Colonic mucosa (tissue), 4 donors: ENCODE results near the gene ADCY2. TPM values are rescaled to one million over a fixed set of nuclear protein-coding genes. Genes with fewer than 3 reads are reported as not detected.

ENCODE experiments used
- DNase-seq: peaks from one replicate; pipeline ENCODE4 v3.0.0-alpha.2; 2020
- H3K27ac ChIP-seq: fragments of 200-600 bp; one replicate; pipeline ENCODE4 v1.8.0; 2021
- H3K27me3 ChIP-seq: fragments of 200-600 bp; one replicate; pipeline ENCODE4 v1.8.0; 2021
- H3K36me3 ChIP-seq: fragments of 200-600 bp; one replicate; pipeline ENCODE4 v1.8.0; 2021
- H3K4me1 ChIP-seq: fragments of 200-600 bp; one replicate; pipeline ENCODE4 v1.8.0; 2021; ENCODE audit warnings: mild to moderate bottlenecking
- H3K4me3 ChIP-seq: fragments of 200-600 bp; one replicate; pipeline ENCODE4 v1.8.0; 2021
- H3K9ac ChIP-seq, 2 donors: one replicate each; pipeline ENCODE4 v1.7.0; 2013; ENCODE audit warnings: control low read depth in 2 of 2, low read depth in 2 of 2, low read length in 2 of 2
- H3K9me3 ChIP-seq: fragments of 200-600 bp; one replicate; pipeline ENCODE4 v1.8.0; 2021
- CTCF ChIP-seq: fragments of 200-600 bp; IDR thresholded peaks from one replicate; pipeline ENCODE4 v1.8.0; 2022; ENCODE audit warnings: antibody characterized with exemption, mild to moderate bottlenecking
- intact Hi-C: fragments of 100-400 bp; cut with DNase I; formaldehyde crosslinking; loops from one replicate; pipeline ENCODE4 v1.14.1; 2022
- total RNA-seq, 2 donors: library from RNA; stranded (reverse); fragmentation: NEBNext Ultra II Directional in 1 of 2; extraction: Animal tissue kit (Norgen Biotek cat#: 25700) in 1 of 2; gene quantifications; one replicate each; pipeline ENCODE4 v1.2.1, GENCODE V29; 2021
- donor health status: healthy.
- donor health status: DM: no; HTN: no; CAD: no.
- donor health status: DM: no; HTN: no; CAD: no.

Gene ADCY2
- total RNA-seq, 2 donors from 2014 or later: 0.67 to 1.9 TPM

GRCh38 chr5:7851617-7852289, 455.8 kb downstream of the ADCY2 start:
- intact Hi-C loops: no loop called here
- Histone ChIP-seq H3K27ac (no peak overlapping the region), H3K27me3 (peaks cover 18% of the 10 kb centered on the region), H3K4me3 (no peak overlapping the region), H3K4me1 (peaks cover 4% of the 10 kb centered on the region), H3K9me3 (no peaks in the 10 kb centered on the region), H3K9ac (no peak overlapping the region), H3K36me3 (no peaks in the 10 kb centered on the region)
- DNase-seq: no peak
- TF ChIP-seq CTCF: no peak

- peaks cover 18% of the 10 kb centered on the region for H3K27me3 ChIP-seq
- DNase-seq: no peak
- no peak overlapping the region for H3K4me3 ChIP-seq
- intact Hi-C loops: no loop called here
- H3K4me1 ChIP-seq: peaks cover 4% of the 10 kb centered on the region
- no peaks in the 10 kb centered on the region for H3K36me3 ChIP-seq
- TF ChIP-seq CTCF: no peak
- no peak overlapping the region for H3K9ac ChIP-seq
- no peaks in the 10 kb centered on the region for H3K9me3 ChIP-seq
- H3K27ac ChIP-seq: no peak overlapping the region
Observed at GRCh38 chr5:7852542-7852941, 456.6 kb downstream of the ADCY2 start.

- Histone ChIP-seq H3K9me3 (no peaks in the 10 kb centered on the region), H3K27ac (no peak overlapping the region), H3K27me3 (peaks cover 18% of the 10 kb centered on the region), H3K4me1 (peaks cover 4% of the 10 kb centered on the region), H3K4me3 (no peak overlapping the region), H3K36me3 (no peaks in the 10 kb centered on the region), H3K9ac (no peak overlapping the region)
- intact Hi-C loops: no loop called here
- no peak for TF ChIP-seq CTCF
- no peak for DNase-seq
Observed at GRCh38 chr5:7852988-7853387, 457.1 kb downstream of the ADCY2 start.

- intact Hi-C loops: no loop called here
- no peak for DNase-seq
Observed at GRCh38 chr5:7855611-7856010, 459.7 kb downstream of the ADCY2 start.

GRCh38 chr5:7856855-7857254, 460.9 kb downstream of the ADCY2 start:
- Histone ChIP-seq H3K9me3 (no peaks in the 10 kb centered on the region), H3K27ac (no peak overlapping the region), H3K27me3 (no peaks in the 10 kb centered on the region), H3K4me3 (no peak overlapping the region), H3K4me1 (no peaks in the 10 kb centered on the region), H3K9ac (no peak overlapping the region), H3K36me3 (no peaks in the 10 kb centered on the region)
- intact Hi-C loops: no loop called here
- no peak for DNase-seq
- peak; percentile 35 for TF ChIP-seq CTCF

More at GRCh38 chr5:7855611-7856010, 459.7 kb downstream of the ADCY2 start:
- no peak overlapping the region for H3K4me3 ChIP-seq
- no peak overlapping the region for H3K27ac ChIP-seq
- H3K9me3 ChIP-seq: no peaks in the 10 kb centered on the region
- H3K4me1 ChIP-seq: no peaks in the 10 kb centered on the region
- no peak for TF ChIP-seq CTCF
- H3K27me3 ChIP-seq: peaks cover 6% of the 10 kb centered on the region
- H3K9ac ChIP-seq: no peak overlapping the region
- H3K36me3 ChIP-seq: no peaks in the 10 kb centered on the region
